Activated CD4-positive, alpha-beta memory T cell treated with anti-CD3 and anti-CD28 coated beads for 36 hours (primary cell): ENCODE data around the gene CFAP57. TPM values are rescaled to one million over a fixed set of nuclear protein-coding genes. Genes with fewer than 3 reads are reported as not detected.
A peak's percentile ranks its signal among the peaks of the same experiment; 100 is the strongest.

ENCODE experiments used
- CTCF ChIA-PET: fragments of 350-600 bp; sonication (Branson Sonifier 250); formaldehyde crosslinking; loops from one replicate; lab custom pipeline; 2021; ENCODE audit warnings: antibody characterized with exemption, inconsistent platforms; lab: Charles Lee
- POLR2A ChIA-PET: fragments of 350-600 bp; sonication (Branson Sonifier 250); formaldehyde crosslinking; loops from one replicate; lab custom pipeline; 2021; ENCODE audit warnings: antibody characterized with exemption; lab: Charles Lee
- DNase-seq: peaks from one replicate; pipeline ENCODE4 v3.0.0-alpha.2; 2020
- H3K27ac Mint-ChIP-seq: one replicate; pipeline ENCODE4 v1.8.0; 2021; ENCODE audit warnings: mixed read lengths
- H3K27me3 Mint-ChIP-seq: one replicate; pipeline ENCODE4 v1.8.0; 2021; ENCODE audit warnings: mixed read lengths
- H3K36me3 Mint-ChIP-seq: one replicate; pipeline ENCODE4 v1.8.0; 2021; ENCODE audit warnings: mixed read lengths
- H3K4me1 Mint-ChIP-seq: one replicate; pipeline ENCODE4 v1.8.0; 2021; ENCODE audit warnings: low read depth, mixed read lengths
- H3K4me3 Mint-ChIP-seq: one replicate; pipeline ENCODE4 v1.8.0; 2021; ENCODE audit warnings: mild to moderate bottlenecking, mixed read lengths
- H3K9me3 Mint-ChIP-seq: one replicate; pipeline ENCODE4 v1.8.0; 2021; ENCODE audit warnings: mixed read lengths
- intact Hi-C: fragments of 100-400 bp; cut with micrococcal nuclease; formaldehyde crosslinking; loops from one replicate; pipeline ENCODE4 v1.15.1; 2023
- total RNA-seq, 2 experiments: library from RNA; stranded (reverse); gene quantifications; one replicate each; pipeline ENCODE4 v1.2.3, GENCODE V29; 2021

Gene CFAP57
- total RNA-seq, 2 experiments from 2014 or later = 0.43 TPM; not detected in 1

DNA sequence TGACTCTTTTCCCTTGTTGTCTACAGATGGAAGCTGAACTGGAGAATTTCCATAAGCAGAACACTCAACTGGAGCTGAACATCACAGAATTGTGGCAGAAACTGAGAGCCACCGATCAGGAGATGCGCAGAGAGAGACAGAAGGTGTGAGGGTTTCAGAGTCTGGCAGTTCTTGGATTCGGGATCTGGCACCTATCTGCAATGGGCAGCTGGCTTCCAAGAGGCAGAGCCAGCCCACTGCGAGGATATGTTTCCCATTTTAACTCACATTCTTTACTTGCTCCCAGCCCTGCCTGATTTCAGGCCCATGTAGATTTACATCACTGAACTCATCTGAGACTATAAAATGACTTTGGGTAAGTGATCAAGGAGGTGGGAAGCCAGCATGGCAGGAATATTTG is 60.4 kb downstream of the CFAP57 start:
- Mint-ChIP-seq H3K27me3 (no peaks in the 10 kb centered on the region), H3K36me3 (no peaks in the 10 kb centered on the region), H3K27ac (no peak overlapping the region), H3K4me1 (no peaks in the 10 kb centered on the region), H3K4me3 (no peak overlapping the region), H3K9me3 (no peaks in the 10 kb centered on the region)
- ChIA-PET POLR2A (no interaction called here), CTCF (interaction anchor here (1.2 to 3.1 kb wide), 2 partner anchors 13 to 182 kb away, joined by 3 to 14 read pairs; no protein-coding TSS in a partner anchor)
- intact Hi-C loops = no loop called here
- no peak for DNase-seq

DNA sequence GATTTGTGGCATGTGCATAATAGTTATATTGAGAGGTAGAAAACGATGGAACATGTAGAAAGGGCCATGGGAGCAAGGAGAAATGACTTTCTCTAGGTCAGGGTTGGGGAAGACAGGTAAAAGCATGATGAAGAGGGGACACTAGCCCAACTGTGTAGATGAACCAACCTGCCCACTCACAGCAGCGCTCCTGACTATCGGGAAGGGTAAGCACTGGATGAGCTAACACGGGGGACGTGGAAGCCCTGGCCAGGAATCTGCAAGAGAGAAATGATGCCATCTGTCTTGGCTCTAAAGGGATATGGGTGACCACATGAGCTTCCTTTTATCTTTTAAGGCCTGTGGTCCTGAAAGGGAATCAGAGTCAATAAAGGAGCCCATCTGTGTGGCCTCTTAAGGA is 61.5 kb downstream of the CFAP57 start:
- POLR2A ChIA-PET = no interaction called here
- H3K27me3 Mint-ChIP-seq = no peaks in the 10 kb centered on the region
- no peaks in the 10 kb centered on the region for H3K36me3 Mint-ChIP-seq
- H3K9me3 Mint-ChIP-seq = no peaks in the 10 kb centered on the region
- no peak overlapping the region for H3K27ac Mint-ChIP-seq
- CTCF ChIA-PET = interaction anchor here (3.1 kb wide), 1 partner anchor 180 kb away, joined by 14 read pairs; no protein-coding TSS in a partner anchor
- intact Hi-C loops = no loop called here
- no peak overlapping the region for H3K4me3 Mint-ChIP-seq
- DNase-seq = no peak
- H3K4me1 Mint-ChIP-seq = no peaks in the 10 kb centered on the region

DNA sequence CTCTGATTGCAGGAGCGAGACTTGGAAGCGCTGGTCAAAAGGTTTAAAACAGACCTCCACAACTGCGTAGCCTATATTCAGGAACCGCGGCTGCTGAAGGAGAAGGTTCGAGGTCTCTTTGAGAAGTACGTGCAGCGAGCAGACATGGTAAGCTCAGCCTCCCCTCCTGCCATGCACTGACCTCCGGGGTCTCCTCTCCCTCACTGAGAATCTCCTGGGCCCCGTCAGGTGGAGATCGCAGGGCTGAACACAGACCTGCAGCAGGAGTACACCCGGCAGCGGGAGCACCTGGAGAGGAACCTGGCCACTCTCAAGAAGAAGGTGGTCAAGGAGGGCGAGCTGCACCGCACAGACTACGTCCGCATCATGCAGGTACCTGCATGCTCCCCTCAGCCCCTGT is 62.1 kb downstream of the CFAP57 start:
- no peaks in the 10 kb centered on the region for H3K27me3 Mint-ChIP-seq
- no peak for DNase-seq
- no peak overlapping the region for H3K27ac Mint-ChIP-seq
- no peaks in the 10 kb centered on the region for H3K4me1 Mint-ChIP-seq
- ChIA-PET CTCF (interaction anchor here (3.1 kb wide), 1 partner anchor 180 kb away, joined by 14 read pairs; no protein-coding TSS in a partner anchor), POLR2A (no interaction called here)
- no peaks in the 10 kb centered on the region for H3K36me3 Mint-ChIP-seq
- no peak overlapping the region for H3K4me3 Mint-ChIP-seq
- H3K9me3 Mint-ChIP-seq = no peaks in the 10 kb centered on the region
- intact Hi-C loops = no loop called here

DNA sequence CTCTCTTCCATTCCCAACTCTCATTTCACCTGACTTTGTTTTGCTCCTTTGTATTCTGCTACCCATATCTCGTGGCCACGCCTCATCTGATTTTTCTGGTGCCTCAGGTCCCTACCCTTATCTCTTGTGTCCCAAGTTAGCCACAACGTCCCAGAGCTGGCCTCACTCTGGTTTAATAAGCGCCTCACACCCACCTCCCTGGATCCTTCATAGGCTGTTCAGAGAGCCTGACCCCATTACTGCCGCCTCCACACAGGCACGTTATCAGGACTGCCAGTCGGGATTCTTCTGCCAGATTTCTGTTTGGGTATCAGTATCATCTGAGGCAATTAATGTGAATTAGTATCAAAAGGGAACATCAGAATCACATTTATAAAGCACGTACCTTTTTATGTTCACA is 62.9 kb downstream of the CFAP57 start:
- ChIA-PET POLR2A (no interaction called here), CTCF (no interaction called here)
- Mint-ChIP-seq H3K4me3 (no peak overlapping the region), H3K4me1 (no peaks in the 10 kb centered on the region), H3K27ac (no peak overlapping the region), H3K36me3 (no peaks in the 10 kb centered on the region), H3K27me3 (no peaks in the 10 kb centered on the region), H3K9me3 (no peaks in the 10 kb centered on the region)
- no peak for DNase-seq
- intact Hi-C loops = no loop called here

DNA sequence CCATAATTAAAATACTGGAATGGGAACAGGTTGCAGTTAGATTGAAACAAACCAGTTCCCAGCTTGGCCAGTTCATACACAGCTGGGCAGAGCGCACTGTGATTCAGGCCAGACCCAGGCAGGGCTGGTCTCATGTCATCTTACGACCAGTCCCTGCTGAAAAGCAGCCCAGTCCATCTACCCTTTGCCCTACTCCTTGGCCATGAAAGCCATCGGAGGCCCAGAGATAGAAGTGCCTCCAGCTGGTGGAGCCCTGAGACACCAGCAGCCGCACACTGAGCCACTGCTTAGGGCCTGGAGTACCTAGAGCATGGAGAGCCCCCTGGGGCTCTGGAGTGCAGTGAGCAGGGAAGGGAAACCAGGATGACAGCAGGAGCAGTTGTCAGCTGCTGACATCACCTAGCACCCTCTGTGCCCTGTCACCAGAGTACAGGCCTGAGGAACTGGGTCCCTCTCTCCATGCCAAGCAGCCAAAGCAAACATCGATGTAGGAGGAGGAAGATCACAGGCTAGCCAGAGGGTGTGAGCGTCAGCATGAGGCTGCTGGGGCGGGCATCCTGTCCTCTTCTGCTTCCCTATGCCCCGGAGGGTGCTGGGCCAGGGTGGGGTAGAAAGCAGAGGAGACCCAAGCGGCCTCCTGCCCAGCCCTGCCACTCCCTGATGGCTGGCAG is 63.5 kb downstream of the CFAP57 start:
- POLR2A ChIA-PET = no interaction called here
- H3K9me3 Mint-ChIP-seq = no peaks in the 10 kb centered on the region

DNA sequence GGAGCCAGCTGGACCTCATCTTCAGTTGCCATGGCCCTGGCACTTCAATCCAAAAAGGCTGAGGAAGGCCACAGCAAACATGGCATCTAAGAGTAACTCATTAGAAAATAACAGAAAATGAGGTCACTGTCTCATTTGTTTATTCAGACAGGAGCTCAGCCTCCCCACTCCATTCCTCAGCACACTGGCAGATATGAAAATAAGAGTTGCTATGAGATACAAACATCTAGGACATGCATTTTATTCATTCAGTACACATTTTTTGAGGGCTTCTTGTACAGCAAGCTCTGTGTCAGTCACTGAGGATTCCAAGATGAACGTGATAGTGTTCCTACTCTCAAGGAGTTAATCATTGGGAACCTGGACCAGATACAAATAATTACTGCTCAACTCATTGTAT is 65.0 kb downstream of the CFAP57 start:
- peaks cover 1% of the 10 kb centered on the region for H3K27me3 Mint-ChIP-seq
- H3K4me1 Mint-ChIP-seq = no peaks in the 10 kb centered on the region
- H3K4me3 Mint-ChIP-seq = no peak overlapping the region
- DNase-seq = no peak
- H3K9me3 Mint-ChIP-seq = no peaks in the 10 kb centered on the region
- CTCF ChIA-PET = interaction anchor here (0.6 to 4.2 kb wide), 4 partner anchors 10 to 177 kb away, joined by 3 to 16 read pairs (median 8); partner anchors contain the start of gene ELOVL1
- intact Hi-C loops = no loop called here
- no peak overlapping the region for H3K27ac Mint-ChIP-seq
- POLR2A ChIA-PET = no interaction called here
- H3K36me3 Mint-ChIP-seq = no peaks in the 10 kb centered on the region

More for the DNA sequence above, 63.5 kb downstream of the CFAP57 start:
- H3K27me3 Mint-ChIP-seq = peaks cover under 1% of the 10 kb centered on the region
- CTCF ChIA-PET = interaction anchor here (4.2 kb wide), 1 partner anchor 8 kb away, joined by 16 read pairs; no protein-coding TSS in a partner anchor
- DNase-seq = no peak
- intact Hi-C loops = no loop called here
- no peak overlapping the region for H3K4me3 Mint-ChIP-seq
- no peaks in the 10 kb centered on the region for H3K4me1 Mint-ChIP-seq
- no peak overlapping the region for H3K27ac Mint-ChIP-seq
- no peaks in the 10 kb centered on the region for H3K36me3 Mint-ChIP-seq

DNA sequence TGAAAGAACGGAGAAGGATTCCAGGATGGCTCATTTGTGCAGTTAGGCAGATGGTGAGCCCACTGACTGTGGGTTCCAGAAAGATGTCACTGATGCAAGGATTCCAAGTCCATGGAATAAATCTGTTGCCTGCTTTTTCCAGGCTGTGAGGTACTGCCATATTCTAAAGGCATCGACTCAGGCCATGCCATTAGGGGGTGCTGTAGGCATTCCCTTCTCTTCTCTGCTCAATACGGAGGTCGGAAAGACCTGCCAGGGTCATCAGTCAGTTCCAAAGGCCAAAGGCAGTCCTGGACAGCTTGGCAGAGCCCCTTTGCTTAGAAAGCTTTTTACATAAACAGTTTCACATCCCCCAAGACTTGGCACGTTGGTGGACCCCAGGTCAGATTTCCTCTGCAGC is 66.0 kb downstream of the CFAP57 start:
- no peak overlapping the region for H3K27ac Mint-ChIP-seq
- ChIA-PET POLR2A (no interaction called here), CTCF (interaction anchor here (3.1 to 4.2 kb wide), 2 partner anchors 11 to 176 kb away, joined by 13 to 16 read pairs; no protein-coding TSS in a partner anchor)
- H3K4me1 Mint-ChIP-seq = no peaks in the 10 kb centered on the region
- H3K4me3 Mint-ChIP-seq = no peak overlapping the region
- intact Hi-C loops = loop anchor here (1.0 kb wide), 2 partner anchors 120 to 176 kb away; partner anchors contain the start of gene CDC20
- peaks cover 1% of the 10 kb centered on the region for H3K27me3 Mint-ChIP-seq
- H3K9me3 Mint-ChIP-seq = no peaks in the 10 kb centered on the region
- DNase-seq = peak; percentile 53
- no peaks in the 10 kb centered on the region for H3K36me3 Mint-ChIP-seq

DNA sequence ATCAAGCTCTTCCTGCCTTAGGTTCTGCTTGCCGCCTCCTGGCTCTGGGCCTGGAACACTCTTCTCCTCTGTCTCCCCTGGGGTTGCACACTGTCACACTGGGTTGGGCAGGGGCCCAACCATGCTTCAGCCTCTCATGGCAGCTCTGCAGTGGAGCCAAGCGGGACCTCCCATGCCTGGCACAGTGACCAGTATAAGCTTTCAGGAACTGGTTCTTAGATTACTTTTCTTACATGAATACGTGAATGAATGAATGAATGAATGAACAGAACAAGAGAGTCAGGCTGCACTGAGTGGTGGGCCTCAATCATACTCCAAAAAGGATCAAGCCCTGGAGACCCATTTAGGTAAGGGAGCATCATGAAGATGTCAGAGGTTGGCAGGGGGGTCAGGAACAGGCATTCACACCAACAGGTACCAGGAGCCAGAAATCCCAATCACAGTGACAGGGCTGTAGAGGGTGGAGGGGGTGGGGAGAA is 66.9 kb downstream of the CFAP57 start:
- Mint-ChIP-seq H3K27ac (no peak overlapping the region), H3K9me3 (no peaks in the 10 kb centered on the region), H3K4me3 (no peak overlapping the region), H3K36me3 (no peaks in the 10 kb centered on the region), H3K27me3 (peaks cover 1% of the 10 kb centered on the region), H3K4me1 (no peaks in the 10 kb centered on the region)
- DNase-seq = no peak
- intact Hi-C loops = loop anchor here (1.0 kb wide), 2 partner anchors 119 to 175 kb away; partner anchors contain the start of gene CDC20
- ChIA-PET POLR2A (no interaction called here), CTCF (interaction anchor here (0.8 to 4.2 kb wide), 3 partner anchors 12 to 175 kb away, joined by 3 to 16 read pairs (median 13); no protein-coding TSS in a partner anchor)

DNA sequence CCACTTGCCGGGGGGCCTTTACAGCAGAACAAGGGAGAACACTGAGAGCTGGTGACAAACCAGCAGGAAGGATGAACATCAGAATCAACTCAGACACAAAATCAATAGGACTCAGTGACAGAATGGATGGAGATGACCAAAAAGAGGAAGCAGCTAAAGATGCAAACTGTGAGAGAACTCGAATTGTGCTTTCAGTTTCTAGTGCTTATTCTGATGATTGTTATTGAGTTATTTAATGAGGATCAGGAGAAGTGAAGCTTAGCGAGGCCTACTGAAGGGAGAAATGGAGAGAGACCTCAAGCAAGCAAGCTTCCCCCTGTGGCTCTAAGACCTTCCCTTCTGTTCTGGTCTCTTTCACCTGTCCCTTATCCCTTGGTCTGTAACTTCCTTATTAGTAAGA is 67.4 kb downstream of the CFAP57 start:
- Mint-ChIP-seq H3K27ac (no peak overlapping the region), H3K9me3 (no peaks in the 10 kb centered on the region), H3K4me1 (no peaks in the 10 kb centered on the region), H3K4me3 (no peak overlapping the region), H3K36me3 (no peaks in the 10 kb centered on the region), H3K27me3 (peaks cover 1% of the 10 kb centered on the region)
- ChIA-PET CTCF (interaction anchor here (0.8 to 4.2 kb wide), 3 partner anchors 12 to 175 kb away, joined by 3 to 16 read pairs (median 13); no protein-coding TSS in a partner anchor), POLR2A (no interaction called here)
- intact Hi-C loops = no loop called here
- no peak for DNase-seq

DNA sequence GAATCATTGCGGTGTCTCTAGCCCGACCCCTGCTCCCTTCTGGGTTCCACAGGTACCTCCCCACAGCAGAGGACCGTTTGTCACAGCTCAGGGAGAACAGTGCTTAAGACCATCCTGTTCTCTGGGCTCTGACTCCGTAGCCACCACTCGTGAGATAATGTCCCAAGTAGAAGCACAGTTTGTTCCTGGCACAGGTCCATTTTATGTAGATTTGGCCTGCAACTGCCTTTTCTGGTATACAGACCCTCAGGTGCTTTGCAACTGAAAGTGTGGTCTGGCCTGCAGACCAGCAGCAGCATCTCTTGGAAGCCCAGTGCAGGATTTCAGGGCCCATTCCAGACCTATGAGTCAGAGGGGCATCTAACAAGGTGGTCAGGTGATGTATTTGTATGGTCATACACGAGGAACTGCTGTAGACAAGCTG is 69.3 kb downstream of the CFAP57 start:
- no peak overlapping the region for H3K4me3 Mint-ChIP-seq
- ChIA-PET CTCF (no interaction called here), POLR2A (no interaction called here)
- no peaks in the 10 kb centered on the region for H3K36me3 Mint-ChIP-seq
- intact Hi-C loops = no loop called here
- peaks cover 1% of the 10 kb centered on the region for H3K27me3 Mint-ChIP-seq
- H3K27ac Mint-ChIP-seq = no peak overlapping the region
- H3K4me1 Mint-ChIP-seq = no peaks in the 10 kb centered on the region
- H3K9me3 Mint-ChIP-seq = no peaks in the 10 kb centered on the region
- no peak for DNase-seq

DNA sequence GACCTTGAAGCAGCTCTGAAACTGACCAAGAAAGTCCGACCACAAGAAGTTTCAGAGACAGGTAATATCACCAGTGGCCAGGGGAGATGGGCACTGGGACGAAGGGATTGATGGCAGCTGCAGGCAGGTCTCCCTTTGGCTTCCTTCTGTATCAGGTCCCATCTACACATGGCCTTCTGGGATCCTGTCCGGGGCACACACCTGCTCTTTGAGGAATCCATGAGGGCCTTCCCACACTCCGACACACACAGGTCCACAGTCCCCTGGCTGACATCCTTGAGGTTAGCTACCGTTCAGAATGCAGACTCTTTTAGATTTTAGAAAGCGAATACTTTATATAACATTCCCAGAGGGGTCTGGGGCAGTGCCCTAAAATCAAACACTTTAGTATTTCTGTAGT is 71.2 kb downstream of the CFAP57 start:
- ChIA-PET POLR2A (no interaction called here), CTCF (interaction anchor here (1.2 to 1.7 kb wide), 2 partner anchors 16 to 171 kb away, joined by 3 to 5 read pairs; no protein-coding TSS in a partner anchor)
- Mint-ChIP-seq H3K36me3 (no peaks in the 10 kb centered on the region), H3K9me3 (peaks cover 4% of the 10 kb centered on the region), H3K4me1 (no peaks in the 10 kb centered on the region), H3K27ac (no peak overlapping the region), H3K27me3 (peaks cover 4% of the 10 kb centered on the region), H3K4me3 (no peak overlapping the region)
- no peak for DNase-seq
- intact Hi-C loops = no loop called here

DNA sequence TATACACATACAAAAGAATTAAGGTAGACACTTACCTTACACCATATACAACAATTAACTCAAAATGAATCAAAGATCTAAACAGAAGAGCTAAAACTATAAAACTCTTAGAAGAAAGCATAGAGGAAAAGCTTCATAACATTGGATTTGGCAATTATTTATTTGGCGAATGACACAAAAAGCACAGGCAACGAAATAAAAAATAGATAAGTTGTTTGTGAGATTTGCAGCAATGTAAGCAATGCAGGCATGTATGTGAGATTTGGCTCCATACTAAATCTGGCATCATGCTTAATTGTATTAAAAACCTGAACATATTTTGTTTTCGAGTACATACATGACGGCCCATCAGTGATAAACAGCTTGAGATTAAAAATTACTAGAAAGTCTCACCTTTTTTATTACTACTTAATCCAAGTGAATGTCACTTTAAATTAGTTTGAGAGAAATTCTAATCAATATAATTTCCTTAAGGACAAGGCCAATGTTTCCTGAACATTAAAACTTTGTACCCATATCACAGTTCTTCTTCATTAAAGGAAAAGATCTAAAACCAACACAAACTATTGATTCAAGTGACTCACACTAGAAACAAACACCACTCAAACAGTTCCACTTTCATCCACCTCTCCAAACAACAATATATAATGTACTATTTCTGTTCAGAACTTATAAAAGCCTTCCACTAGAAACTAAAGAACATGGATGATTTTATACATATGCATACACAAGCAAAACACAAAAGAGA is 74.5 kb downstream of the CFAP57 start:
- H3K27ac Mint-ChIP-seq = no peak overlapping the region
- POLR2A ChIA-PET = no interaction called here
- no peak for DNase-seq
- peaks cover 4% of the 10 kb centered on the region for H3K9me3 Mint-ChIP-seq
- H3K4me1 Mint-ChIP-seq = no peaks in the 10 kb centered on the region
- intact Hi-C loops = no loop called here
- H3K4me3 Mint-ChIP-seq = no peak overlapping the region
- no peaks in the 10 kb centered on the region for H3K36me3 Mint-ChIP-seq
- CTCF ChIA-PET = interaction anchor here (0.7 to 1.3 kb wide), 2 partner anchors 106 to 168 kb away, joined by 3 to 4 read pairs; no protein-coding TSS in a partner anchor
- peaks cover 8% of the 10 kb centered on the region for H3K27me3 Mint-ChIP-seq
